Pulmonary artery endothelial cell (primary cell): Measurements from ENCODE around the gene NLRP14. TPM values are rescaled to one million over a fixed set of nuclear protein-coding genes. Genes with fewer than 3 reads are reported as not detected.
A peak's percentile ranks its signal among the peaks of the same experiment; 100 is the strongest.

ENCODE experiments used
- DNase-seq: peaks from one replicate; pipeline ENCODE4 v3.0.0-alpha.2; 2011; ENCODE audit warnings: low read depth, low spot score
- total RNA-seq: library from RNA; depleted of rRNA; stranded (reverse); fragments of >200 nt; gene quantifications from 2 replicates; pipeline ENCODE4 v1.2.3, GENCODE V29; 2014

The NLRP14 gene
- total RNA-seq, 1 donor from 2014 or later, result 0.40 TPM

DNA sequence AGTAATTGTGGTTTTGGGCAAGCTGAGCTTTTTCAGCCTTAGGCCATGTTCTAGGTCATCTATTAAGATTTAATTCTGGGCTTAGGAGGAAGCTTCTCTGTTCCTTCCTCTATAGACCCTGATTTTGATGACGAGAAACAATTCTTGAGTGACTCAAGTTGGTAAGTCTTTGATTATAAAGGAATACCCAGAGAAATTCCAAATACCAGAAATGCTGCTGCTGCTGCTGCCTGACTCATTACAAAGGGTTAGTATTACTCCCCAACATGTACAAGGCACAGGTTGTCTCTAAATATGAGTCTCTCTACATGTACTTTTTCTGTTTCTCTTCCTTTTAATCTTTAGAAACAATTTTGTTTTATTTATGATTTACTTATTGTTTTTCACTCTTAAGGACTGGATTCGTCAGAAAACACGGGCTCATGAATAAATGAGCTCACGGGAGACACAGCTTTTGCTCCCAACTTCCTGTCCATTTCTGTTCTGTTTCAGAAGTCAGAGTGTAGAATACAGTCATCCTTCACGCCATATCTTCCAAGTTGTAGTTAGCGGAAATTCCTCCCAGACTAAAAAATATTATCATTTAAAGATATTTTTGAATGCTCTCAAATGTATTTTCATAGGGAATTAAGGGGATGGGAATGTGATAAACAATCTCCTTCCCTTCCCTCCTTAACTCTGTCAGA lies 36.7 kb downstream of the NLRP14 start:
- no peak for DNase-seq

DNA sequence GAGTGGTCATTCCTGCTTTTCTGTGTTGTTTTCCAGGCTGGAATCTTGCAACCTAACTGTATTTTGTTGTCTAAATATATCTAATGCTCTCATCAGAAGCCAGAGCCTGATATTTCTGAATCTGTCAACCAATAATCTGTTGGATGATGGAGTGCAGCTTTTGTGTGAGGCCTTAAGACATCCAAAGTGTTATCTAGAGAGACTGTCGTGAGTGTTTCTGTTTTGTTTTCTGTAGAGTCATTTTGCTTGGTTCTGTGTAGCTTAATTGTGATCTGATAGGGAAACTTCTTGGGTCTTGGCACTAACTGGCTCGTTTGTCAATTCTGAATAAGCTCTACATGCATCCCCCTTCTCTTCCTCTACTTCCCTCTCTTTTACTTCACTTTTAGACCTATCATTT lies 37.4 kb downstream of the NLRP14 start:
- DNase-seq, result peak; percentile 32

DNA sequence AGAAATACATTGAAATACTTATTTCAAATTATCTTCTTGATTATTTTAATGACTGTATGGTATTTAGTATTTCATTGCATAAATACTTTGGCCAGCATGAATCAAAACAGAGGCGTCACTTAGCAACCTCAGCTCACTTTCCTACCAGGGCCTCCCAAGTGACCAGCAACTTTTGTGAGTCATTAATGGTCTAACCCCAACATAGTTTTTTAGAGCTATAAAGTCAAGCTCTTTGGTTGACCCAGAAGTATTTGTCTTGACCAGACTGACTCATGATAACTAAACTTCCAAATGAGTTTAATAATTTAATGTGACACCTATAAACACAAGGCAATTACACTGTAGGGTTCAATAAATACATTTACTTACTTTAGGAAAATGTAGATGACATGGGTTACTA lies 40.6 kb downstream of the NLRP14 start:
- DNase-seq, result no peak

DNA sequence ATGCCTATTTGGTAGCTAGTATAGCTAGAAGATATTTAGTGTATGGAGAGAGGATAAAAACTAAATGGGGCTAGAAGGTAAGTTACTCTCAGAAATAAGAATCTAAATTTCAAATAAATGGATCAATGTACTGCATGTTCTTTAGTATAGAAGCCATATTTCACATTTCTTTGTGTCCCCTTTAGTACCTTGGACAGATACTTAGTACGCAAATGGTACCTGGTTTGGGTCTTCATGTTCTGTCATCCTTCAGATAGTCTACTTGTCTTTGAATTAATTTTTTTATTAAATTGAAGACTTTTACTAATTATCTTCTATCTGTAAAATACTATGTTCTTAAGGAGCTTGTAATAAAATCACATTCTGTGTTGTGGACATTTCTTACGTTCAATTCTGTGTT lies 42.3 kb downstream of the NLRP14 start:
- no peak for DNase-seq

DNA sequence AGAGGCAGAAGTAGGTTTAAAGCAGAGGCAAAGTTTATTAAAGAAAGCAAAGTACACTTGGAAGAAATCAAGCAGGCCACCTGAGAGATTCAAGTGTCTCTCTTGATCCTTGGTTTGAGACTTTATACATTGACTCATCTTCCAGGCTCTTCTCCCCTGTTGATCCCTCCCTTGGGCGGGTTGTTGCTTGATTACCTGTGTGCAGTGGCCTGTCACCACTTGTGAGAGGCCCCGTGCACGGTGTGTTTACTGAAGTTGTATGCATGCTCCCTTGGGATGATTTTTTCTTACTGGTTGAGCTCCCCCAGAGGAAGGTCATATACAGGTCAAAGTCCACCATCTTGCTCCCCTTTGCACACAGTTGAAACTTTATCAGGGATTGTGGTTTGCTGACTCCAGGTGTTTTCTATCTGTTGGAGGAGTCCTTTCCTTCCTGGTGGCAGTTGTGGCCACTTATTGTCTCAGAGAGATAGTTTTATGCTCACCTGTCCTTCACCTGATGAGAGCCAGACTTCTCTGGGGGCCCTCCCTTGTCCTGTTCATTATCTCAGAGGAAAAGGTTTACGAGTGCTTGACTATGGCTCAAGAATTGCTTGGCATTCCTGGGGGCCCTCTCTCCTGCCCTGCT lies 52.2 kb downstream of the NLRP14 start:
- no peak for DNase-seq

DNA sequence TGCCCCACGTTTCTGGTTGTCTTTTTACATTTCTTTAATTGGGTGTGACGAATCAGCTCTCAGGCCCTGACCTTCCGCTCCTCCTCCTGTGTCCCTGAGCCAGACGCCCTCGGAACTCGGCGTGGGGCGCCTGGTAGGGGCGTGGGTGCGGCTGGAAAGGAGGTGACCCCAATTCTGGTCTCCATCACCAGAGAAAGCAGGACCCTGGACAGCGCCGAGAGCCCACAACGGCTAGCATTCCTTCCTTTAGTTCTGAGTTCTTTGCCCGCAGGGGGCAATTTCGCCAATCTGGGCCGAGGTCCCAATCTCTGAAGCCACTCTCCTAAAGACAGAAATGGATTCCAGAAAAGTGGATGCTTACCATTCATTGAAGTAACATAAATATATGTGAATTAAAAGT lies 56.8 kb downstream of the NLRP14 start:
- DNase-seq, result no peak

DNA sequence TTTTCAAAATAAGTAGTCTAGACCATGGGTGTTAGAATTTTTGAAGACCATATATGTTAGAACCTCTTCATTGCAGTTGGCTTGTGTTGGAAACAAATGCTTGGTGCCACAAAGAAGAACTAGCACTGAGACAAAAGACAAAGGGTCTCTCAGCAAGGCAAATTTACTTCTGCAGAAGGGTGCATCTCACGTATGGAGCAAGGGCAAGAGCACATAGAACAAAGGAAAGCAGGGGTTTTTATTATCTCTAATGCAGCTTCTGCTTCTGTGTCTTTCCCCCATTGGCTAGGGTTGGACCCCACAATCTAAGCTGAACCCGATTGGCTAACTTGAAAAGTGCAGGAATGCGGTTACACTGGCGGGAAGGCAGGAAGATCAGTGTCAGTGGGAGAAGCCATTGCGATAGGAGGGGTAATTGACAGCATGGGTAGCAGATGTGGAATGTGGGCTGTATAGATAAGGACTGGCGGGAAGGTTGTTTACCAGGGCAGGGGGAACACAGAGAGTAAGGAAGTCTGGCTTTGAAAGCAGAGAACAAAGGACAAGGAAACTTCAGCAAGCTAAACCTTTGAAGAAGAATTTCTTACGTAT lies 59.4 kb downstream of the NLRP14 start:
- DNase-seq, result no peak

DNA sequence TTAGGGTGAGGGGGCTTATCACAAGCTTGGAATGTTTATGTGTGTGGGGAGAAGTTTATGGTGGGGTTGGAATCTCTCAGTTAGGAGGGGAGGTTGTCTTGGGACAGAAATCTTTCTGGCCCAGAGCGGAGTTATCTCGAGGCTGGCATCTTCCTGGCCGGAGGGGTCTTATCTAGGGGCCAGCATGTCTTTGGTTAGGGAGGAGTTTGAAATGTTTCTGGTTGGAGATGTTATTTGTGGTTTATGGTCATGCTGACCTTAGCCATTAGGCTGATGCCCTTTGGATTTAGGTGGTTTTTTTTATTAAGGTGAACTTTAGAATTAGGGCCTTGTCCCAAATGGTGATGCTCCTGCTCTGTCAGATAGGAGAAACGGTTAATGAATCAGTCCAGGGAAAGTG lies 60.6 kb downstream of the NLRP14 start:
- no peak for DNase-seq

DNA sequence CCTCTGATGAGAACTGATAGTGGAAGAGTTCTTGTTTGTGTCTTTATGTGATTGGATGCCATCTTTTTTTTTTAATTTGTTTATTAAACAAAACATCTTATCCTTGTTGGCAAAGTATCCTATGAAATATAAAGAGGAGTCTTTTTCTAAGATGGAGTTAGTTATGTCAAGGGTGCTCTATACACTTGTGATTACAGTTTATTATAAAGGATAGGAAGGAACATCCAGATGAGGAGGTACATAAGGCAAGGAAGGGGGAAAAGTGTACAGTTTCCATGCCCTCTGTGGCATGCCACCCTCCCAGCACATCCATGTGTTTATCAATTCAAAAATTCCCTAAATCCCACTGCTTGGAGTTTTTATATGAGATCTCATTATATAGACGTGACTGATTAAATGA lies 61.2 kb downstream of the NLRP14 start:
- no peak for DNase-seq

DNA sequence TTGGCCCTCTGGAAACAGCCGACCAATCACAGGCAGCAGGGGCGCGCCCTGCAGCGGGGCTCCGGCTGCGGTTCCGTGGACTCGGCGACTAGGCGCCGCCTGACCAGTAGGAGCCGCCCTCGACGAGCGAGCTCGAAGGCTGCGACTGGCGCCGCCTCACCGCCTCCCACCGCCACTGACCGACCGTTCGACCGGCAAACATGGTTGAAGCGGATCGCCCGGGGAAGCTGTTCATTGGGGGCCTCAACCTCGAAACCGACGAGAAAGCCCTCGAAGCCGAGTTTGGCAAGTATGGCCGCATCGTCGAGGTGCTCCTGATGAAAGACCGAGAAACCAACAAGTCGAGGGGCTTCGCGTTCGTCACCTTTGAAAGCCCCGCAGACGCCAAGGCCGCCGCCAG lies 68.6 kb downstream of the NLRP14 start, which contains the start of gene RBMXL2:
RBMXL2 (plus strand) TSS at position 78 of the 400 bp plus-strand sequence; CDS start at position 201, 123 bp downstream.
- DNase-seq, result no peak

DNA sequence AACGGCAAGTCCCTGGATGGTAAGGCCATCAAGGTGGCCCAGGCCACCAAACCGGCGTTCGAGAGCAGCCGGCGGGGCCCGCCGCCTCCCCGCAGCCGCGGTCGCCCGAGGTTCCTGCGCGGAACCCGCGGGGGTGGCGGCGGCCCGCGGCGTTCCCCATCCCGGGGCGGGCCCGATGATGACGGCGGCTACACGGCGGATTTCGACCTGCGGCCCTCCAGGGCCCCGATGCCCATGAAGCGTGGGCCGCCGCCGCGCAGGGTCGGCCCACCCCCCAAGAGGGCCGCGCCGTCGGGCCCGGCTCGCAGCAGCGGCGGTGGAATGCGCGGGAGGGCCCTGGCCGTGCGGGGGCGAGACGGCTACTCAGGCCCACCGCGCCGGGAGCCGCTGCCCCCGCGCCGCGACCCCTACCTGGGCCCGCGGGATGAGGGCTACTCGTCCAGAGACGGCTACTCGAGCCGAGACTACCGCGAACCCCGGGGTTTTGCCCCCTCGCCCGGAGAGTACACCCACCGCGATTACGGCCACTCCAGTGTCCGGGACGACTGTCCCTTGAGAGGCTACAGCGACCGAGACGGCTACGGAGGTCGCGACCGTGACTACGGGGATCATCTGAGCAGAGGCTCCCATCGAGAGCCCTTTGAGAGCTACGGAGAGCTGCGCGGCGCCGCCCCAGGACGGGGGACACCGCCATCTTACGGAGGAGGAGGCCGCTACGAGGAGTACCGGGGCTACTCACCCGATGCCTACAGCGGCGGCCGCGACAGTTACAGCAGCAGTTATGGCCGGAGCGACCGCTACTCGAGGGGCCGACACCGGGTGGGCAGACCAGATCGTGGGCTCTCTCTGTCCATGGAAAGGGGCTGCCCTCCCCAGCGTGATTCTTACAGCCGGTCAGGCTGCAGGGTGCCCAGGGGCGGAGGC lies 69.3 kb downstream of the NLRP14 start:
- DNase-seq, result no peak

DNA sequence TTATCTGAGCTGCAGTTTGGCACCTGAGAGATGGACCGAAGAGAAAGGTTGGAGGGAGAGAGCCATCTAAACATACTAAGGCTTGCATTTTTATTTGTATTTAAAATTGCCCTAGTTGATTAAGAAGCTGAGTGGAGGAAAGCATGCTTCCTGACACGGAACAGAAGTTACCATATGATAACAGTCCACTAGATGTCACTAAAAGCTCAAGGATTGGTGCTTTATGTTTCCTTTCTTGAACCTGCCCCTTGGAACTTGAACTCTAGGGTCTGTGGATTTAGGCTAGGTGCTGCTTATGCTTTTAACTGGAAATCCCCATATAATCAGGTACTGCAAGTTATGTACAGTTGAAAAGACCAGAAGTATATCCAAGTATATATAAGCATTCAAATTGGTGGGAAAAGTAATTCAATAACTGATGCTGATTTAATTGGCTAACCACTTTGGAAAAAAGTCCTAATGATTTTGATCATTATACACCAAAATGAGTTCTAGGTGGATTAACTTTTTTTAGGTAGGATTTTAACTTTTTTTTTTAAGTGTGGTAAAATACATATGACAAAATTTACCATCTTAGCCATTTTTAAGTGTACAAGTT lies 78.1 kb downstream of the NLRP14 start:
- peak; percentile 10 for DNase-seq

DNA sequence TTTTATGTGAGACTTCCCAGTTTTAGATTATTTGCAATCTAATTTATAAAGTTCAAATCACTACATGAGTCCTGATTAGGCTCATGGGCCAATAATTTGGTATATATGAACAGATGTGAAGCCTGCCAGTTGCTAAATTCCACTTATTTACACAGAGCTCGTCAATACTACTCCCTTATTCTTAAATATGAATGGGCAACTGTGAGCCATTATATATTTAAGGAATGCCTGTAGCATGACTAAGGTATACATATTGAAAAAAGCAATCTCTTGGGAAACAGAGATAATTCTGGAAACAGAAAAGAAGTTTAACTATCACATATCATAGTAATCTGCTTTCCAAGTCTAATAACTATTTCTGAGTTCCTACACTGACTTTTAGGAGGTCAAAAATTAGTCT lies 95.5 kb downstream of the NLRP14 start:
- DNase-seq, result no peak

DNA sequence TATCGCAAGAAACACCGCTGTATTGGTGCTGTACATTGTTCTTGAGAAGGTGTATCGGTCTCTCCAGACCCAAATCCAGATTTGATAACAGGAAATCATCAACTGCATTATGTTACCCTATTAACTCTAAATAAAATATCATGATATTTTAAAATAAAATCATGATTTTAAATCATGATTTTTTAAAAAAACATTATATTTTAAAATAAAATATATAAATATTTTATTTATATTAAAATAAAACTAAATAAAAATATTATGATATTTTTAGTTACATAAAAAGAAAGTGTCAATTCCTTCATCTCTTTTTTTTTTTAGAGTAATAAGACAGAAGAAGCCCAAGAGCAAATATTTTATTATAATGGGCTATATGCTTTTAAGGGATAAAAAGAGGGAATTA lies 96.1 kb downstream of the NLRP14 start:
- no peak for DNase-seq

Other genes starting within 250 kb of the NLRP14 start
- gene OR2AG2, start 248.5 kb upstream of the NLRP14 start, total RNA-seq, result 0.07 TPM in 2 replicates
- under 0.01 TPM in 1 of 2 replicates, not detected in the other for gene OR2AG1, start 237.5 kb upstream of the NLRP14 start, total RNA-seq
- 0.07 and 0.20 TPM in 2 replicates for gene OR6A2, start 220.8 kb upstream of the NLRP14 start, total RNA-seq
- not detected in 2 replicates for gene OR10A5, start 174.8 kb upstream of the NLRP14 start, total RNA-seq
- not detected in 2 replicates for gene OR10A2, start 157.4 kb upstream of the NLRP14 start, total RNA-seq
- gene OR10A4, start 143.9 kb upstream of the NLRP14 start, total RNA-seq, result not detected in 2 replicates
- gene OR2D2, start 128.0 kb upstream of the NLRP14 start, total RNA-seq, result 0.07 and 0.18 TPM in 2 replicates
- not detected in 2 replicates for gene OR2D3, start 99.5 kb upstream of the NLRP14 start, total RNA-seq
- gene ZNF215, start 94.1 kb upstream of the NLRP14 start, total RNA-seq, result 4.6 and 5.9 TPM in 2 replicates
- 2.0 and 4.1 TPM in 2 replicates for gene ZNF214, start 133 bp upstream of the NLRP14 start, total RNA-seq
- gene RBMXL2, start 68.5 kb downstream of the NLRP14 start, total RNA-seq, result 0.04 and 0.20 TPM in 2 replicates
- 0.04 and 0.46 TPM in 2 replicates for gene SYT9, start 231.4 kb downstream of the NLRP14 start, total RNA-seq